HG03064 (cell line): Measurements from ENCODE around the gene EIF5.
A peak's percentile ranks its signal among the peaks of the same experiment; 100 is the strongest.

Experiments used
- ATAC-seq: cut with Tn5 transposase; IDR thresholded peaks from one replicate; pipeline ENCODE4 v1.9.1; 2021; ENCODE audit warnings: low read depth; ENCODE audit not compliant: unreplicated experiment

Gene EIF5

GRCh38 chr14:103360548-103360947 lies 26.5 kb downstream of the EIF5 start:
- ATAC-seq = no peak

GRCh38 chr14:103361867-103362266 lies 27.8 kb downstream of the EIF5 start:
- ATAC-seq = no peak

DNA sequence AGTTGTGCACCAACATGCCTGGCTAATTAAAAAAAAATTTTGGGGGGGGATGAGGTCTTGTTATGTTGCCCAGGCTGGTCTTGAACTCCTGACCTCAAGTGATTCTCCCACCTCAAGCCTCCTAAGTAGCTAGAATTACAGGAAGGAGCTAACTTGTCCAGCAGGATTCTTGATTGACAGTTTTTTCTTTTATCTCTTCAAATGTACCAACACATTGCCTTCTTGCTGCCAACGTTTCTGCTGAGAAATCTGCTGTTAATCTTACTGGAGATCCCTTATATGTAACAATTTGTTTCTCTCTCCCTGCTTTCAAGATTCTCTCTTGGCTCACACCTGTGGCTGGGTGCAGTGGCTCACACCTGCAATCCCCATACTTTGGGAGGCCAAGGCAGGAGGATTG lies 28.7 kb downstream of the EIF5 start:
- ATAC-seq = no peak

GRCh38 chr14:103366741-103367140 lies 32.7 kb downstream of the EIF5 start:
- ATAC-seq = no peak

DNA sequence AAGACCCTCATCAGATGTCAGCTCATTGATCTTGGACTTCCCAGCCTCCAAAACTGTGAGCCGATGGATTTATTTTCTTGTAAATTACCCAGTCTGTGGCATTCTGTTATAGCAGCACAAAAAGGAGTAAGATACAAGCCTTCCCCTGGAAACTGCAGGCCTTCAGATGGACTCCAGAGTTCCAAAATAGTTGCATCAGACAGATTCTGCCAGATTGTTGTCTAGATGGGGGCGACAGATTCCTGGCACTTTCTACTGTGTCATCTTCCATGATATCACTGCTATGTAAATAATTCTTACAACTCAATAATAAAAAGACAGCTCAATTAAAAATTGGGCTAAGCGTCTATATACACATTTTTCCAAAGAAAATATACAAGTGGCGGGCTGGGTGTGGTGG lies 34.0 kb downstream of the EIF5 start:
- ATAC-seq = no peak

DNA sequence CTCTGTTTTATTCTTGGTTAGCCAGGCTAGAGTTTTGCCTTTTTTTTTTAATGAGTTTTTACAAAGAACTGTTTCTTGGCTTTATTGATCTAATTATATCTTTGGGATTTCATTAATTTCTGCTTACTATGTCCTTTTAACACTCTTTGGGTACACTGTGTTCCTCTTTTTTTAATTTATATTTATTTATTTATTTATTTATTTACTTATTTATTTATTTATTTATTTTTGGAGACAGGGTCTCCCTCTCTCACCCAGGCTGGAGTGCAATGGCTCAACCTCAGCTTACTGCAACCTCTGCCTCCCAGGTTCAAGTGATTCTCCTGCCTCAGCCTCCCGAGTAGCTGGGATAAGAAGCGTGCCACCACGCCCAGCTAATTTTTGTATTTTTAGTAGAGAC lies 36.0 kb downstream of the EIF5 start:
- no peak for ATAC-seq

- ATAC-seq = no peak
Observed at GRCh38 chr14:103372017-103372416, 38.0 kb downstream of the EIF5 start.

DNA sequence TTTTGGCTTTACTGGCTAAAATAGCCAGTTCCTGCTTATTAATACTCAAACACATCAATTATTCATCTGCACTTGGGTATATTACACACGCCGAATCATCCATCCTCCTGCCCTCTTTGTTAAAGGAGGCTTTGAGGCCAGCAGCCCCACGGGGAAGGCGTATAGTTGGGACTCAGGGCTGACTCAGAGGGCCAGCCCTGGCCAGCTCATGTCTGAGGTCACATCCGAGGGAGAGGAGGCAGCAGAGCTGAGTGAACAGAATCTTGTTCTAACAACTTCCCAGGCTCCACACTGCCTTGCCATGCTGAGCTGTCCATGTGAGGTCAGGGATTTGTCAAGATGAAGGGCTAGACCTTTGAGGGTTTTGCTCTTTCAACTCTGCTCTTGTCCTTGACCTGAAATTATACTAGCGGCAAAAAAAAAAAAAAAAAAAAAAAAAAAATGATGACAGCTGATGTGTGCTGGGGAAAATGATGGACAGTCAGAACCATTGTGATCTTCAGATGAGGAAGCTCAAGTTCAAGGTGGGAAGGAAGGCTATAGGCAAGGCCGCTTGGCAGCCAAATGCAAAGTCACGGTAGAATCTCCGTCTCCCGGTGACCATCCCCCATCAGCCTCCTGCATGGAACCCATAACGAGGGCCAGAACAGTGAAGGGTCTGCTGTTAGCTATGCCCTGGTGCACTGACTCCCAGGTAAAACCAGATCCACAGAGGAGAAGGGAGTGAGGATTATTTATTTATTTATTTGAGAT lies 38.7 kb downstream of the EIF5 start:
- ATAC-seq = no peak

- ATAC-seq = no peak
Observed at GRCh38 chr14:103374121-103374520, 40.1 kb downstream of the EIF5 start.

GRCh38 chr14:103377522-103378037 lies 43.5 kb downstream of the EIF5 start:
- no peak for ATAC-seq

GRCh38 chr14:103378038-103378854 lies 44.2 kb downstream of the EIF5 start:
- ATAC-seq = no peak

DNA sequence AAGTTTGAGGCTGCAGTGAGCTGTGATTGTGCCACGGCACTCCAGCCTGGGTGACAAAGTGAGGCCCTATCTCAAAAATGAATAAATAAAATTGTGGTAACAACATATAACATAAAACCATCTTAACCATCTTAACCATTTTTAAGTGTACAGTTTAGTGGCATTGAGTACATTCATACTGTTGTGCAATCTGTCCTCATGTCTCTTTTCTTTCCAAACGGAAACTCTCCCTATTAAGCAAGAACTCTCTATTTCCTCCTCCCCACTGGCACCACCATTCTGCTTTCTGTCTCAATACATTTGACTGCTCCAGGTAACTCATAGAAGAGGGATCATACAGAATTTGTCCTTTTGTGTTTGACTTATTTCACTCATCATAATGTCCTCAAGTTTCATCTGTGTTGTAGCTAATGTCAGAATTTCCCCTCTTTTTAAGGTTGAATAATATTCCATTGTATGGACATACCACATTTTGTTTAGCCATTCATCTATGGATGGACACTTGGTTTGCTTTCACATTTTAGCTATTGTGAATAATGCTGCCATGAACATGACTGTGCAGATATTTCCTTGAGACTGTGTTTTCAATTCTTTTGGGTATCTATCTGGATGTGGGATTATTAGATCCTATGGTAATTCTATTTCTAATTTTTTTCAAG lies 46.8 kb downstream of the EIF5 start:
- ATAC-seq = no peak

- no peak for ATAC-seq
Observed at GRCh38 chr14:103382376-103382775, 48.3 kb downstream of the EIF5 start.

DNA sequence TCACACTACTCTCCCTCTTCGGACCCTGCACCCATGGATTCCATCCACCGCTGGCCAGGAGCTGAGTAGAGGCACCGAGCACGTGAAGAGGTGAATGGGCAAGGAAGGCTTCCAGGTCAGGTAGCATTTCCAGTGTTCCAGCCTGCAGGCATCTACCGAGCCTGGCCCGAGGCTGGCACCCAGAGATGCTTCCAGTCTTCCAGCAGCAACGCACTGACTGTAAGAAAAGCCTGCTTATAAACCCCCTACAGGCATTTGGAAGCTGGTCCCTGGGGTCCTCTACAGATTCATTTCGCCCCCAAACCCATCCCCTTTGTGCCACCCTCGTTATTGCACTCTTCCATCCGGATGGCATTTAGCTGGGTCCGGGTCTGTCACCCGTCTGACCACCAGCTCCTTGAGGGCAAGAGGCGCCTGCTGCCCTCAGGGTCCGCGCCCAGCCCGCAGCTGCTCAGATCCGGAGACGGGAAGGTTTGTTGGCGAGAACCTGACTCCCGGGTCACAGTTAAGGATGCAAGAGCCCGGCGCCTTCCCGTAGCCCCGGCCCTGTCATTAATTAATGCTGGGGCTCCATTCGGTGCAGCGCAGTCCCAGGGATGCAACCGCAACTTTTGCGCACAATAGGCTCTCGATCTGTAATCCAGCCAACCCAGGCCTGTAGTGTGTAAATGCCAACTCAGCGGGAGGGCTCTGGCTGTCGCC lies 50.6 kb downstream of the EIF5 start:
- no peak for ATAC-seq

GRCh38 chr14:103385152-103385928 lies 51.3 kb downstream of the EIF5 start, which contains the start of gene MARK3:
Gene MARK3 (plus strand): TSS chr14:103385415. CDS start chr14:103386030, 615 bp downstream.
- ATAC-seq = peak; percentile 85

GRCh38 chr14:103385929-103386712 lies 52.1 kb downstream of the EIF5 start:
- ATAC-seq = peak; percentile 11

- no peak for ATAC-seq
Observed at GRCh38 chr14:103386713-103387329, 52.8 kb downstream of the EIF5 start.

DNA sequence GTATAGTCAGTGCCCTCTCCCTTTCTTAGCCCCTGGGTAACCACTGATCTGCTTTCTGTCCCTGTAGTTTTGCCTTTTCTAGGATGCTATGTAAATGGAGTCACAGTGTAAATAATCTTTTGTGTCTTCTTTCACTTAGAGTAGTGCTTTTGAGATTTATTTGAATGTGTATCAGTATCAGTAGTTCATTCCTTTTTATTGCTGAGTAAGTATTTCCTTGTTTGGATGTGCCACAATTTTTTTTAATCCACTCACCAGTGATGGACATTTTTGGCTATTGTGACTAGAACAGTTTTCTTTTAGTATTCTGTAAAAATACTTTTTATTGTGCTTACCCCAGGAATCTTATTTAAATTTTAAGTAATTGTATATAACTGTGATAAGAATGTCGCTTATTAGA lies 54.6 kb downstream of the EIF5 start:
- ATAC-seq = no peak

DNA sequence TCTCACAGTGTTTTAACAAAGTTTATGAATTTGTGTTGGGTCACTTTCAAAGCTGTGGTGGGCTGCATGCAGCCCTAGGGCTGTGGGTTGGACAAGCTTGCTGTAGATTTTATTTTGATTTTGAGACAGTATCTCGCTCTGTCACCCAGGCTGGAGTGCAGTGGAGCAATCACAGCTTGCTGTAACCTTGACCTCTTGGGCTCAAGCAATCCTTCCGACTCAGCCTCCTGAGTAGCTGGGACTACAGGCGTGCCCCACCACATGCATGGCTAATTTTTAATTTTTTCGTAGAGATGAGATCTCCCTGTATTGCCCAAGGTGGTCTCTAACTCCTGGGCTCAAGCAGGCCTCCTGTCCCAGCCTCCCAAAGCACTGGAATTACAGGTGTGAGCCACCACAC lies 56.6 kb downstream of the EIF5 start:
- no peak for ATAC-seq
